ENCODE measurements around the gene PDZD4. TPM values are rescaled to one million over a fixed set of nuclear protein-coding genes. Genes with fewer than 3 reads are reported as not detected.

PDZD4 gene
- total RNA-seq, 6 experiments from 2014 or later, result not detected

- Mint-ChIP-seq H3K36me3 (ENCODE audit: low read depth) (no peaks in the 10 kb centered on the region; the same call in 1 of the 2 replicates), H3K4me1 (ENCODE audit: low read depth) (no peaks in the 10 kb centered on the region), H3K9me3 (no peaks in the 10 kb centered on the region), H3K4me3 (no peak overlapping the region), H3K27me3 (ENCODE audit: insufficient read depth) (peaks cover 9% of the 10 kb centered on the region), H3K27ac (no peak overlapping the region)
- TF ChIP-seq CTCF (IDR thresholded peaks at IDR 0.05), result no peak
- DNase-seq, result no peak
Observed at GRCh38 chrX:153869473-153870287, 39.3 kb upstream of the PDZD4 start.

- Mint-ChIP-seq H3K9me3 (no peaks in the 10 kb centered on the region), H3K36me3 (ENCODE audit: low read depth) (no peaks in the 10 kb centered on the region), H3K4me3 (no peak overlapping the region), H3K27me3 (ENCODE audit: insufficient read depth) (peaks cover 5% of the 10 kb centered on the region), H3K27ac (no peak overlapping the region), H3K4me1 (ENCODE audit: low read depth) (no peaks in the 10 kb centered on the region)
- TF ChIP-seq CTCF (IDR thresholded peaks at IDR 0.05), result no peak
- DNase-seq, result no peak
Observed at GRCh38 chrX:153868576-153869472, 38.5 kb upstream of the PDZD4 start.

- Mint-ChIP-seq H3K36me3 (ENCODE audit: low read depth) (no peaks in the 10 kb centered on the region), H3K27ac (no peak overlapping the region), H3K4me3 (no peak overlapping the region), H3K9me3 (no peaks in the 10 kb centered on the region), H3K4me1 (ENCODE audit: low read depth) (no peaks in the 10 kb centered on the region), H3K27me3 (ENCODE audit: insufficient read depth) (peaks cover 3% of the 10 kb centered on the region)
- DNase-seq, result no peak
- TF ChIP-seq CTCF (IDR thresholded peaks at IDR 0.05), result no peak
Observed at GRCh38 chrX:153867671-153868070, 37.3 kb upstream of the PDZD4 start.

- Mint-ChIP-seq H3K36me3 (ENCODE audit: low read depth) (no peaks in the 10 kb centered on the region), H3K27me3 (ENCODE audit: insufficient read depth) (peaks cover 2% of the 10 kb centered on the region; the same call in 1 of the 2 replicates), H3K4me1 (ENCODE audit: low read depth) (no peaks in the 10 kb centered on the region), H3K9me3 (no peaks in the 10 kb centered on the region), H3K4me3 (no peak overlapping the region), H3K27ac (no peak overlapping the region)
- no peak for DNase-seq
- no peak for TF ChIP-seq CTCF (IDR thresholded peaks at IDR 0.05)
Observed at GRCh38 chrX:153867139-153867538, 36.8 kb upstream of the PDZD4 start.

GRCh38 chrX:153866302-153867019, 36.1 kb upstream of the PDZD4 start:
- peaks cover 2% of the 10 kb centered on the region; the same call in 1 of the 2 replicates for H3K27me3 Mint-ChIP-seq (ENCODE audit: insufficient read depth)
- no peaks in the 10 kb centered on the region for H3K4me1 Mint-ChIP-seq (ENCODE audit: low read depth)
- H3K36me3 Mint-ChIP-seq (ENCODE audit: low read depth), result no peaks in the 10 kb centered on the region
- H3K9me3 Mint-ChIP-seq, result no peaks in the 10 kb centered on the region
- no peak for DNase-seq
- no peak for TF ChIP-seq CTCF (IDR thresholded peaks at IDR 0.05)
- no peak overlapping the region for H3K4me3 Mint-ChIP-seq
- H3K27ac Mint-ChIP-seq, result no peak overlapping the region
